ENCODE measurements around the gene RUNX3.

The RUNX3 gene

DNA sequence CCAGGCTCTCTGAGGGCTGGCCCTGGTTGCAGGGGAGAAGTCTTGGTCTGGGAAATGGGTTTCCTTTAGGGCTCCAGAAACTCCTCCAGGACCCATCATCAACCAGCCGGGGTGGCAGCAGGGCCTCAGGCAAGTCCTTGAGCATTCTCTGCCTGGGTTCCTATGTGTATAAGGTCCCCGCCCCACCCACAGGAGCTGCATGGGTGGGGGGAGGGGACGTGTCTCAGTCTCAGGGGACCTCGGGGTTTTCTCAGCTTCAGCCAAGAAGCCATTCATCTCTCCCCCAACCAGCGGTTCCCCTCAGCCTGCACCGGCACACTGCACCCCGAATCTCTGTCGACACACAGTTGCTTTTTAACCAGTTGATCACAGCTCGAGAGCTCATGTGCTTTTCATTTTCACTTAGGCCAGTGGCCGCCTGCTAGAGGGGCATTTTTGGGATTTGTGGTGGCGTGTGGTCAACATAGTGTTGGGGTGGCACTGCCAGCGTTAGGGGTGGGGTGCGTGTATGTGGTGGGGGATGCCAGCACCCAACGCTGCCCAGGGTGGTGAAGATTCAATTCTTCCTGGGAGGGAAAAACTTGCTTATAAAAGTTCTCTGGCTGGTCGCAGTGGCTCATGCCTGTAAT, 6.5 kb downstream of the RUNX3 start:
- H3K4me3 ChIP-seq (ENCODE audit: control insufficient read depth, low read depth, low read length): no peak overlapping the region
- TF ChIP-seq, protein P1, sequence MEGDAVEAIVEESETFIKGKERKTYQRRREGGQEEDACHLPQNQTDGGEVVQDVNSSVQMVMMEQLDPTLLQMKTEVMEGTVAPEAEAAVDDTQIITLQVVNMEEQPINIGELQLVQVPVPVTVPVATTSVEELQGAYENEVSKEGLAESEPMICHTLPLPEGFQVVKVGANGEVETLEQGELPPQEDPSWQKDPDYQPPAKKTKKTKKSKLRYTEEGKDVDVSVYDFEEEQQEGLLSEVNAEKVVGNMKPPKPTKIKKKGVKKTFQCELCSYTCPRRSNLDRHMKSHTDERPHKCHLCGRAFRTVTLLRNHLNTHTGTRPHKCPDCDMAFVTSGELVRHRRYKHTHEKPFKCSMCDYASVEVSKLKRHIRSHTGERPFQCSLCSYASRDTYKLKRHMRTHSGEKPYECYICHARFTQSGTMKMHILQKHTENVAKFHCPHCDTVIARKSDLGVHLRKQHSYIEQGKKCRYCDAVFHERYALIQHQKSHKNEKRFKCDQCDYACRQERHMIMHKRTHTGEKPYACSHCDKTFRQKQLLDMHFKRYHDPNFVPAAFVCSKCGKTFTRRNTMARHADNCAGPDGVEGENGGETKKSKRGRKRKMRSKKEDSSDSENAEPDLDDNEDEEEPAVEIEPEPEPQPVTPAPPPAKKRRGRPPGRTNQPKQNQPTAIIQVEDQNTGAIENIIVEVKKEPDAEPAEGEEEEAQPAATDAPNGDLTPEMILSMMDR (IDR thresholded peaks at IDR 0.05; ENCODE audit: control insufficient read depth, insufficient read depth, low read depth, low read length, missing control alignments): no peak
- DNase-seq (ENCODE audit: low read depth): no peak

DNA sequence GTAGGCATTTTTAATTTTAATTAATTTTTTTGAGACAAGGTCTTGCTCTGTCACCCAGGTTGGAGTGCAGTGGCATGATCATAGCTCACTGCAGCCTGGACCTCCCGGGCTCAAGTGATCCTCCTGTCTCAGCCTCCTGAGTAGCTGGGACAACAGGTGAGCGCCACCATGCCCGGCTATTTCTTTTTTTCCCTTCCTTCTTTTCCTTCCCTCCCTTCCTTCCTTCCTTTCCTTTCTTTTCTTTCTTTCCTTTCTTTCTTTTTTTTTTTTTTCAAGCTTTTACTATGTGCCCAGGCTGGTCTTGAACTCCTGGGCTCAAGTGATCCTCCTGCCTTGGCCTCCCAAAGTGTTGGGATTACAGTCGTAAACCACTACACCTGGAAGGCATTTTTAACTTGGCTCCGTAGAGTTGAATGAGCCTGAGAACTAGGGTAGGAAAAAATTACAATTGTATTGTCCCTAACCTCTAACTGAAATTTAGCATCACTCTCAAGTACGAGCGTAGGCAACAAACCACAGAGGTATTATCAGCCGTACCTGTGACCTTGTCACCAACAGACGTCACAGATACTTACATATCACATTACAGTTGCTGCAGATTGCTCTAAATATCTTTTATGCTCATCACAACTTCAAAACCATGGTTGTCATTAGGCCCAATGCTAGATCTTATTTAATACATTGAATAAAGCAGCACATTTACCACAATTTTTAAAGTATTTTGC, 8.0 kb downstream of the RUNX3 start:
- no peak for DNase-seq (ENCODE audit: low read depth)
- H3K4me3 ChIP-seq (ENCODE audit: control insufficient read depth, low read depth, low read length): no peak overlapping the region
- TF ChIP-seq, protein P1 (IDR thresholded peaks at IDR 0.05; ENCODE audit: control insufficient read depth, insufficient read depth, low read depth, low read length, missing control alignments): no peak

DNA sequence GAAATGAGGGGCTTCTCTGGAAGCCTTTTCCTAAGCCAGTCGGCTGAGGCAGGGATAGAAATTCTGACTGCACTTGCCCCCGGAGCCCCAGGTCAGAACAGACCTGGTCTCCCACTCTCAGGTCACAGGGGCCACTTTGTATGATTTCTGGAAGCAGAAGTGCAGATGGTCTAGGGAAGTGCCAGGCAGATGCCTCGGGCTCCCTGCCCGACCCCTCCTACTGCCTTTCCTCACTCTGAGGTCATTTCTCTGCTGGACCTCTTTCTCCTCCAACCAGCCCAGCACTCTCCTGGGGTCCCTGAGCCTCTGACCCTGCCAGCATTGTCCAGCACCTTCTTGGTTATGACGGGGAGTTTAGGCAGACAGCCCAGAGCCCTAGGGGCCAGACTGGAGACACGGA, 8.7 kb downstream of the RUNX3 start:
- TF ChIP-seq, protein P1 (IDR thresholded peaks at IDR 0.05; ENCODE audit: control insufficient read depth, insufficient read depth, low read depth, low read length, missing control alignments): no peak
- no peak overlapping the region for H3K4me3 ChIP-seq (ENCODE audit: control insufficient read depth, low read depth, low read length)
- DNase-seq (ENCODE audit: low read depth): no peak

DNA sequence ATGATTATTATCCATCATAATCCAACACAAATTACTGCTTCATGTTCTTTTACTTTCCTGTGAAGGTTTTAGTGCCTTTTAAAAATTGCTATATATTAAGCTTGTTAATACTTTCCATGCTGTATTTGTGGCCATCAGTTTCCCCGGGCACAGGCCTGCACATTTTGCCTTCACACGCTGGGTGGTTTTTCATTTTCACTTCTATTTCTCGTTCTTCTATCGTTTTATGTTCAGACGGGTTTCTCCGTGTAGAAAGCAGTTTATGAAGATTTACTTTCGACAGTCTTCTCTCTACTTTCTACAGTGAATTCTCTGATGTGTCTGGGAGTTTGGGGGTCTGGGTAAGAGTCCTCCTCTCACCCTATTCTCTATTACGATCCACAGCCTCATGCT, 9.5 kb downstream of the RUNX3 start:
- TF ChIP-seq, protein P1 (IDR thresholded peaks at IDR 0.05; ENCODE audit: control insufficient read depth, insufficient read depth, low read depth, low read length, missing control alignments): no peak
- no peak for DNase-seq (ENCODE audit: low read depth)
- H3K4me3 ChIP-seq (ENCODE audit: control insufficient read depth, low read depth, low read length): no peak overlapping the region

DNA sequence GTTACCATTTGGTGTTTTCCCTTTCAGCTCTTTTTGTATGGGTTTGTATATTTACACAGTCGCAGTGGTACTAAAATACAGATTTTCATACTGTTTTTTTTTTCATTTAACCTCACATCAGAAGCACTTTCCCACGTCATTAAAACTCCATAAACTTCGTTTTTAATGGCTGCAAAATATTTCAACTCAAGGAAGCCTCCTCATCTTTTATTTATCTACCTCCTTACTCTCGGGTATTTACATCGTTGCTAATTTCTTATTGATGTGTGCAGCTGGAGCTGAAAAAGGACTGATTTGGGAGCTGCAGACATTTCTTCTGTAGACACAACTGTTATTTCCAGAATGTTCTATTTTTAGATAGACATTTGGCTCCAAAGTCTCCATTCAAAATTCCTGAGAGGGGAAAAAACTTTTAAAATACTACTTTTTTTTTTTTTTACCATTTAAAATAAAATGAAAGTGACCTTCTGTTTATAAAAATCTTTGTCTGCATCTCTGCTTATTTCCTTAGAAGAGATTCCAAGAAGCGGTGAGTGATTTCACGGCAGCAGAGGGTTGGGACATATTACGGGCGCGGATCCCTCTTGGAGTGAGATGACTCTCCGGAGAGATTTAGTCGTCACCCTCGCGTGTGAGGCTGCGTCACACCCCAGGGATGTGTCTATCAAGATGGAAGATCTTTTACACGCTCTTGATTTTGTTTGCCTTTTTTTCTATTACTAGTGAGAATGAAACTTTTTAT, 10.1 kb downstream of the RUNX3 start:
- H3K4me3 ChIP-seq (ENCODE audit: control insufficient read depth, low read depth, low read length): no peak overlapping the region
- DNase-seq (ENCODE audit: low read depth): peak; percentile 48
- TF ChIP-seq, protein P1 (IDR thresholded peaks at IDR 0.05; ENCODE audit: control insufficient read depth, insufficient read depth, low read depth, low read length, missing control alignments): no peak

DNA sequence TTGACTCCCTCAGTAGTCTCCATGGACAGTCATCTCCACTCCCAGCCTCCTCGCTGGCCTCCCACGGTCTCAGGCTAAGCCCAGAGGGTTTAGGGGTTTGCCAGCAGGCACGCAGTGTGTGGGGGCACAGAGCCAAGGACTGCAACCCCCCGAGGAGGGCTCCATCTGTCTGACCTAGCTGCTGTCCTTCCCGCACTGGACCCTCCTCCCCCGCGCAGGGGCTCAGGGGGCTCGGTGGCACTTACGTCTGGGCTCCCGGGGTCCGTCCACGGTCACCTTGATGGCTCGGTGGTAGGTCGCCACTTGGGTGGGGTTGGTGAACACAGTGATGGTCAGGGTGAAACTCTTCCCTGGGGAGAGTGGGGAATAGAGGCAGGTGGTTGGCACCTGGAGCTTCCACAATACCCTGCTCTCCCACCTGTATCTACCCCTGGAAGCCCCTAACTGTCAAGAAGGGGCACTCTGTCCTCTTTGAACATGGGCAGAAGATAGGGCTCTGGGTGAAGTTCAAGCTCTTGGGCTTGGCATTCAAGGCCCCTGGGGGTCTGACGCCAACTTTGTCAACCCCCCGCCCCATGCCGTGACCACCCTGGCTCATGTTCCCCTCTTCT, 11.0 kb downstream of the RUNX3 start:
- no peak for DNase-seq (ENCODE audit: low read depth)
- TF ChIP-seq, protein P1 (IDR thresholded peaks at IDR 0.05; ENCODE audit: control insufficient read depth, insufficient read depth, low read depth, low read length, missing control alignments): no peak
- H3K4me3 ChIP-seq (ENCODE audit: control insufficient read depth, low read depth, low read length): no peak overlapping the region

All from AG09309 (cell line).